HPDE6-E6E7 (cell line): ENCODE results near the gene BAZ2B.

Experiments used
- DNase-seq: peaks from one replicate; pipeline ENCODE4 v3.0.0; 2011; ENCODE audit warnings: missing footprints; ENCODE audit errors: extremely low spot score

Gene BAZ2B

DNA sequence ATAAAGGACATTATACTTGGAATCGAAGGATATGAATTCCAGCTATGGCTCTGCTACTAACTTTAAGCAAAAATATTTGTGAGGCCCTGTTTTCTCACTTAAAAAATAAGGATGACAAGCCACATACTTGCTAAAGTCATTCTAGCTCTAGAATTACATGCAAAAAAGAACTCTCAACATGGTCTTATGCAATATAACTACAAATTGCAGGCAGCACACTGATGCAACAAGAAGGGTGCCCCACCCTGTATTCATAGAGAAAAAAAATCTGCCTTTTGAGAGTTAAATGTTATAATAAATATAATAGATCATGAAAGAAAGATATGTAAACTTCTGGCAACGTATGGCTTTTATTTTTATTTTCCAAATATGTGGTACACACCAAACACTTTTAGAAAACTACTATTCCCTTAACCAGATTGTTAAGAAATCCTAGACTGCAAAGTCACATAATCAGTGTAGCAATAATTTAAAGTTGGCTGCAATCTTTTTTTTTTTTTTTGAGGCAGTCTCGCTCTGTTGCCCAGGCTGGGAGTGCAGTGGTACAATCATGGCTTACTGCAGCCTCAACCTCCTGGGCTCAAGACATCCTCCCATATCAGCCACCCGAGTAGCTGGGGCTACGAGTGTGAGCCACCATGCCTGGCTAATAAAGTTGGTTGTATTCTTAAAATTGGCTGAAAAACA lies 289.6 kb downstream of the BAZ2B start:
- no peak for DNase-seq

DNA sequence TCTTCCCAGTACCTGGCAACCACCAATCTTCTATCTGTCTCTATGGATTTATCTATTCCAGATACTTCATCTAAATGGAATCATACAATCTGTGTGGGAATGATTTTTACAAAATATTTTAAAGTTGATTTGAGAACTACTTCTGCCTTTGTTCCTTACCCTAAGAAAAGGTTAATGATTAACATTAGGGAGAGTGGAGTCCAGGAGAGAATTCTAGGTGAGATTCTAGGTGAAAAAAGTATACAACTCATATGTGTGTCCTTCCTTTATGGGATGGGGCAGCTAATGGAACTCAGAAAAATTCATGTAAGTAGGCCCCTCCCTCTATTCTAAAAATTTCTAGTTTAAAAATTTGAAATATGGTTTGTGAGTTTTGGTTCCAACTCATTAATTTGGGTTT lies 293.9 kb downstream of the BAZ2B start:
- no peak for DNase-seq

DNA sequence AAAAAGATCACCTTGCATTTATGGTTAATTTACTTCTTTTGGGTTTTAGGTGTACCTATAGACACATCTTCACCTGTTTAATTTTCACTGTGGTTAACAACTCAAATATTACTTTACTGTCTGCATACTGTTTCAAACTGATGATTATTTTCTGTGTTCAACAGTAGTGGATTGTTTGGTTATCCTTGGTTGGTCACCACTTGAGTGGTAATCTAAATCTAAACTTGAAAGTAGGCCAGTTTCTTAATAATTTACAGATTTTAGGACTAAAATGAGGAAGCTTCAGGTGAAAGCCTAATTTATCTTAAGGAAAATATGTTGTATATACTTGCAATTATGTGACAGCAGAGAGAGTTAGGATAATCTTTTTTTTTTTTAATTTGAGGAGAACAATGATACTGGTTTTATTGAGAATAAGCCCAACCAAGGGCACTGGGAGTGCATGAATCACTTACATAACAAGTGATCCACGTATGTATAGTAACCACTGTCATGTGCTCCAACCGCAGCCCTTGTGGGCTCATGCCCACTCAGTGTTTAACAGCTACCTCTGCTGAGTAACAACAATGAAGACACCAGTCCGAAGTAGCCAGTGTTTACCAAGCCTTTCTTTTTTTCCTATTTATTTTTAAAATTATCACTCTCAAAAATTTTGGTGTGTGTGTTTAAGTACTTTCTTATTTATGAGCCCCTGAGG lies 298.8 kb downstream of the BAZ2B start:
- DNase-seq, result no peak

DNA sequence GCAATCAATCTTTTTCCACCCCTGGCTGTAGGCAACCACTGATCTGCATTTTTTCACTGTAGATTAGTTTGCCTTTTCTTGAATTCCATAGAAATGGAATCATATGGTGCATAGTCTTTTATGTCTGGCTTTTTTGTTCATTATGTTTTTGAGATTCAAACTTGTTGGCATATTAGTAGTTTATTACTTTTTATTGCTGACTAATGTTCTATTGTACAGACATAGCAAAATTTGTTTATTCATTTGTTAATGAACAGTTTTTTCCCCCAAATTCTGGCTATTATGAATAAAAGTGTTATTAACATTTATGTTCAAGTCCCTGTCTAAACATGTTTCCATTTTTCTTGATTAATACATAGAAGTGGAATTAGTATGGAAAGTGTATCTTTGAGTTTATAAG lies 308.4 kb downstream of the BAZ2B start:
- no peak for DNase-seq

DNA sequence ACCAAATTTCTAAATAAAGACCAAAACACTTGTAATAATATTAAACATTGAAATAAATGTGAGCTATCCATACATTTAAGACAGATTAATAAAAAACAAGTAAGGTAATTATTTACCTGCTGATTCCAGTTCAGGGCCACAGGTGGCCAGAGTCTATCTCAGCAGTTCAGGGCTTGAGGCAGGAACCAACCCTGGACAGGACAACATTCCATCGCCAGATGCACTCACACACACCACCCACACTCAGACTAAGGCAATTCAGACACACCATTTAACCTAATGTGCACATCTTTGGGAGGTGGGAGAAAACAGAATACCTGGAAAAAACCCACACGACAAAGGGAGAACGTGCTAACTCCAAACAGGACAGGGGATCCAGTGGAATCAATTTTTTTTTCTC lies 315.8 kb downstream of the BAZ2B start:
- DNase-seq, result no peak

DNA sequence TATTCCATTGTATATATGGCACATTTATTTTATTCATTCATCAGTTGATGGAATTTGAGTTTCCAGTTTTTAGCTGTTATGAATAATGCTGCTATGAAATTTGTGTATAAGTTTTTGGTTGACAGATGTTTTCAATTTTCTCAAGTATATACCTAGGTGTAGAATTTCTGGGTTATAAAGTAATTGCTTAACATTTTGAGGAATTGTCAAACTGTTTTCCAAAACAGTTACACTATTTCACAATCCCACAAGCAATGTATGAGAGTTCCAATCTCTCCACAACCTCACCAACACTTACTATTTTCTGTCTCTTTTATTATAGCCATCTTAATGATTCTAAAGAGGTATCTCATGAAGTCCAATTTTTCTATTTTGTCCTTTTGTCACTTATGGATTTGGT lies 317.4 kb downstream of the BAZ2B start:
- no peak for DNase-seq

DNA sequence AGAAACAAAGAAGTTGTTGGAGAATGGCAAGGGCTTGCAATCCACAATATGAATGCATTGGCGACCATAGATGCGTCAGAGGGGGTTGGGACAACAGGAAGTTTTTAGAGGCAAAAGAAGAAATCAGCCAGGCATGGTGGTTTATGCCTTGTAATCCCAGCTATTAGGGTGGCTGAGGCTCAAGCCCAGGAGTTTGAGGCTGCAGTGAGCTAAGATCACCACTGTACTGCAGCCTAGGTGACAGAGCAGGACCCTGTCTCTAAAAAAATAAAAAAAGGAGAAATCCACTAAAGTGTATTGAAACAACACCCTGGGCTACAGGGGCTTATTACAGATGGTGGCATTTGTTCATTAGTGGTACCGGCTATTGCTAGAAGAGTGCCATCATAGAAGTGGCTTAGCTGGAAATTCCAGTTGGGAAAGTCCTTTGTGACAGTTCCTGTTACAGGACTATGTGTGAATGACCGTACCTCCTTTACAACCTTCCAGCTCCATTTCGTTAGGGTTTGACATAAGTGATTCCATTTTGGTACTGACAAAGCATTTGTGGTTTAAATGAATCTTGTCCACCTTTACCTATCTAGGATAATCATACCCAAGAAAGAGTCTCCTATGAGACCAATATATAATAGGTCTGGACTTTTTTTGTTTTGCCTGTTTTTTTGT lies 319.2 kb downstream of the BAZ2B start:
- DNase-seq, result no peak

DNA sequence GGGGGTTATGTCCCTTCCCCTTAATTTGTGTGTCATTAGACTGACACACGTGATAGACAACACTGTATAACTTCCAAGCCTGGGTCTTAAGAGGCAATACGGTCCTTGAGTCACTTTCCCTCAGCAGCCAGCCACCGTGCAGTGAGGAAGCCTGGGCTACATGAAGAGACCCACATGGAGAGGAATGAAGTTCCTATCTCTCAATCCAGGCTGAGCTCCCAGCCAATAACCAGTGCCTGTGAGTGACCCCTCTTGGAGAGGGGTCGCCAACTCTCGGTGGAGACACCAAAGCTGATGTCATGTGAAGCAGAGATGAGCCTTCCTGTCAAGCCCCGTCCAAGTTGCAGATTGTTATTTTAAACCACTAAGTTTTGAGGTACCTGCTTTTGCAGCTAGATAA lies 324.2 kb downstream of the BAZ2B start:
- no peak for DNase-seq

DNA sequence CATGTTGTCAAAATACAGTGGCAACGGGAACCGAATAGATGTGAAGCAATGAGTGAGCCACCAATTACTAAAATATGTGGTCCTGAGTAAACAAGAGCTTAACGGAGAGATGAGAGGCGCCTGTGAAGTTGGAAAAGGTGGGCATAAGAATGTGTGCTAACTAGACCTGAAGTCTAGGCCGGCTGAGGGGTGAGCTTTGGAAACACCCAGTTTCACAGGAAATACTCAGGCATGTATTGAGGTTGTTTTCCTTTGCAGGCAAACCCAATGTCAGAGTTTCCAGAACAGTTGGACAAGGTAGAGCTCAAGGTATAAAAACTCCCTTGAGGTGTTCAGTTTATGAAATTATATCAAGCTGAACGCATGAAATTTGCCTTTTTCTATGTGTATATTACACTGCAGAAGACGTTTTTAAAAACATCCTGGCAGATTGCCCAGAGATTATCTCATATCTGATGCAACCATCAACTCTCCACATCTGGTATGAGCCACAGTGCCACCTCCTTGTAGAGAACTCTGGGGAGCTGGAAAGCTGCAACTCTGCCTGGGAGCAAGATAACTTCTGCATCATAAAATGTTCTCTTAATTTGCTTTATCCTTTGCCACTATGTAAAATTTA lies 325.9 kb downstream of the BAZ2B start:
- peak; percentile 47 for DNase-seq

DNA sequence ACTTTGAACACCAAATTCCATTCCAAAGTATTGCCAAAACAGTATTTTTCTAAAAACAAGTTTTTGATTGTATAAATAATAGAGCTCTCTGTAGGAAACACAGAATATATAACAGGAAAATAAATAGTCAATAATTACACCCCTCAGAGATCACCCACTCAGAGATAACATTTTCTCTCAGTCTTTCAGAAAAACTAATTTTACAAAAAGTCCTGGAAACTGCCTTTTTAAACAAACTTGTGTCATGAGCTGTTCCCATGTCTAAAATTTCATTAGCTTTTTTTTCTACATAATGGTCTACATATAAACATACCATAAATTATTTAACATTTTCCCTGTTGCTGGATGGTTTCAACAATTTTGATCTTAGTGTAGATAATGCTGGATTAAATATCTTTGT lies 328.6 kb downstream of the BAZ2B start:
- DNase-seq, result no peak

DNA sequence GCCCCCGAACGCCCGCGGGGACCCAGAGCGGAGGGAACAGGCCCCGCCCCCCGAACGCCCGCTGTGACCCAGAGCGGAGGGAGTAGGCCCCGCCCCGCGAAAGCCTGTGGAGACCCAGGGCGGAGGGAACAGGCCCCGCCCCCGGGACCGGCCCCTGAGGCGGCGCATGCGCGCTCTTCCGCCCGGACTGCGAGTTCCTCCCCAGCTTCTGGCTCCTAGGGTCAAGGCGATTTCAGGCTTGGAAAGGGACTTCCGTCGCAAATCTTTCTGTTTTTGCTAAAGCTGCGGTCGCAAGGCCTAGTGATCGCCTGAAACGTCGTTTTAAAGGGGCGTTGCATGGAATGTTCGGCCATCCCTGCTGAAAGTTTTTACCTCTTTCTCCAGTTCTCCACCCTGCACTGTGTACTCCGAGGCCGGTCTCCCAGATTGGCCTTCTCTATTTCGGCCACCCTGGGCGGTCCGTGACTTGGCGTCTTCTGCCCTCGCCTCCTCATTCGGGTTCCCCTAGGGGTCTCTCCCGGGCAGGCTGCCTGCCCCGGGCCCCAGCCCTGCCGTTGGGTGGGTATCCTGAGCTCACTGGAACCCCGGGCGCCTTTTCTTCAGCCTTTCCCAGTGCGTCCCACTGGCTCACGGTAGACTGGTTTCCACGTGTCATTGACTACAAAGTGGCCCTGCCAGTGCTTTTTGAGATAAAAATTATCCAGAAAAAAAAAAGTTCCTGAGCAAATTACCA lies 329.5 kb downstream of the BAZ2B start:
- peak; percentile 91 for DNase-seq

DNA sequence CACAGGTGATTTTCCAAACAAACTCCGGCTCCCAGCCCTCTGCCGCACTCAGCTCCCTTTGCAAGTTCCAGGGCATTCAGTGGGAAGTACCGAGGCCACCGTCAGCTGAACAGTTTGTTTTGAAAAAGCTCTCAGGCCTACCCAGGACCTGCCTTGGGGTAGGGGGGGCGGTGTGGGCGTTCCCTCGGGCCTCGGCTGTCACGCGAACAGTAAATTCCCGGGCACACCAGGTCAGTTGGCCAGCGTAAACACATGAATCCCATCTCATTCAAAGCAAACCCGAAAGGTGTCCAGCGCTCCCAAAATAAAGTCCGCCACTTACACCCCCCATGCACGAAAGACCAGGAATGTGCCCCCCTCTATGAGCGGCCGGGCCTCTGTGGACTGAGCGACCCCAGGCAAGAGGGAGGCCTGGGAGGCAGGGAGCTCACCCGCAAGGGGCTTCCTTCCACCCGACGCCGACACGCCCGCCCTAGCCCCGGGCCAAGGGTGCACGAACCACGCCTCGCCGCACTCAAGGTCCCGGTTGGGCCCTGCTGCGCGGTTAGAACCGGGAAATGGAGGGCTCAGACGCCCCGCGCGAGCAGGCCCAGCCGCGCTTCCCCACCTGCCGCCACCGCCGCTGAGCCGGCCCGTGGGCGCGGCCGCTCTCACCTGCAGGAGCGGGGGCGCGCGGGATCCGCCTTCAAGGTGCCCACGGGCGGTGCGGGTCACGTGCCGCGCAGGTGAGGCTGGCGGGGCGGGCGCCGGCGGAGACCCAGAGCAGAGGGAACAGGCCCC lies 330.2 kb downstream of the BAZ2B start, which contains the start of gene WDSUB1:
WDSUB1 (minus strand) TSS at position 775 of the 780 bp plus-strand sequence. CDS start 3,634 bp downstream, outside the sequence.
- peak; percentile 33 for DNase-seq

DNA sequence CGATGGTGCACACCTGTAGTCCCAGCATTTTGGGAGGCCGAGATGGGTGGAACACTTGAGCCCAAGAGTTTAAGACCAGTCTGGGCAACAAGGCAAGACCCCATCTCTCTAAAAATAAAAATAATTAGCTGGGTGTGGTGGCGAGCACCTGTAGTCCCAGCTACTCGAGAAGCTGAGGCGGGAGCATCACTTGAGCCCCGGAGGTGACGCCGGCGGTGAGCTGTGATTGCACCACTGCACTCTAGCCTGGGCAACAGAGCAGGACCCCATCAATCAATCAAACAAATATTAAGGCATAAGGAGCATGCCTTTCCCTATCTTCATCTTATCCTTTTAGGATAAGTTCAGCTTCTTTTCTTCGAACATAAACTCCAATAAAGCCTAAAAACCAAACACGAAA lies 330.9 kb downstream of the BAZ2B start:
- no peak for DNase-seq

DNA sequence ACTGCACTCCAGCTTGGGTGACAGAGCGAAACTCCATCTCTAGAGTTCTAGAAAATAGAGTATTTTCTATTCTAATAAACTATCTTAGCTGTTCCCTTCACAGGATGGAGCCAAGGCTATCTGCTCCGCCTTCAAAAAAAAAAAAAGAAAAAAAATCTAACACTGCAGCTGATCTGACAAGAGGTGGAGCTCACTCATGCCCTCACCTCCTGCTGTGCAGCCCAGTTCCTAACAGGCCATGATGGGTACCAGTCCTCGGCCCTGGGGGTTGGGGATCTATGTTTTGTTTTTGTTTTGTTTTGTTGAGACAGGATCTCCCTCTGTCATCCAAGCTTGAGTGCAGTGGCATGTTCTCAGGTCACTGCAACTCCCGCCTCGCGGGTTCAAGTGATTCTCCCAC lies 332.8 kb downstream of the BAZ2B start:
- no peak for DNase-seq

DNA sequence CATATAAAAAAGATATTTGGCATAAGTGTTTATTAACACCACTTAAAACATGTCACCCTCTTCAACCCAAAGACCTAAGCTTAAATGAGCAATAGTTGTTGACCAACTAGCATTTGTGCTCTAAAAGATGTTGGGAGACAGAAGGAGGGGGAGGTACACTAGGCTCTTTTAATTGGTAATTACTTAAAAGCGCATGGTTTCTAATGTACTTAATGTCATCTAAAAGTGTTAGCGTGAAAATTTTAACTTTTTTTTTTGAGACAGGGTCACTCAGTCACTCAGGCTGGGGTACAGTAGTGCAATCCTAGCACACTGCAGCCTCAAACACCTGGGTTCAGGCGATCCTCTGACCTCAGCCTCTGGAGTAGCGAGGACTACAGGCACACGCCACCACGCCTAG lies 335.3 kb downstream of the BAZ2B start:
- DNase-seq, result no peak

DNA sequence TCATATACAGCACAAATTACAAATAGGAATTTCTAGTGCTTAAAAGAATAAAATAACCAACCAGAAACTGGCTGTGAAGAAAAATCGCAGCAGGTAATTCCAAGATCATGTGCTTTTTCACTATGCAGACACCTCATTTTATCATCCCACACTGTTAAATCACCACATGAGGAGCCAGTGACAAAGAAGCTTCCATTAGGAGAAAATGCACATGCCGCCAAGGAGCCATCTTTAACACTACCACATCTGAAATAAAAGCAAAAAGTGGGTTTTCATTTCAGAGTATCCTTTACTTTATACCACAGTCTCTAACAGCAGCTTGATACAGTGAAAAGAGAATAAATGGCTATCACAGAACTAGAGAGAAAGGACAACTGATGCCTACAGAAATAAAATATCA lies 336.6 kb downstream of the BAZ2B start:
- DNase-seq, result no peak

DNA sequence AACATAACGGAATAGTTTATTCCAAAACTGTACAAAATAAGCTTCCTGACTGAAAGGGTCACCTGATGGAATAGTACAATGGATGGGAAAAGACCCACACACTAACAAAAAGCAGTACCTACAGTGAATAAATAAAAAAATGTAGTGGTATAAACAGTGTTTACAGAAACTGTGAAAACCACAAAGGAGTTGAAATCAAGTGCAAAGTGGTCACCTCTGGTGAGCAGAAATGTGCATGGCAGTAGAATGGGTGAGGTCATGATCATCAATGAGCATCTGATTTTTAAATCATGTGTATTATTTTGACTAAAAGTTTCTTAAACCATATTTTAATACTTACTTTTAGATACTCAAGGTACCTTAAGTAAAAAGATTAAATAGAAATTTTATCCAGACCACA lies 341.2 kb downstream of the BAZ2B start:
- no peak for DNase-seq

DNA sequence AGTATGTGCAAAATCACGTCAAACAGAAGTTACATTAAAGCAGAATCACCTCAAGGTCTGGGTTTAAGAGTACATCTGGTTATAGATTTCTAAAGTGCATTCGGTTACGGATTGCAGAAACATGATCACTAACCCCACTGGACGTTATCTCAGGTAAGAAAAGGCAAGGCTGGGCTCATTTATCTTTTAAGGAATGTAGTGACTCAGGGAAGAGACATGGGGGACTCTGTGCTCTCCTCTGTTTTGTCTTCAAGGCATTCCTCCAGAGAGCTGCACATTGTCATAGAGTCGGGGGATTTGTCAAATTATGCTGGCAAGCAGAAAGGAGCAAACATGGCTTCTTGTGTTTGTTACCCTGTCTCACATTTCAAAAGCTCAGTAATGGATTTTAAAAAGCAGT lies 344.2 kb downstream of the BAZ2B start:
- DNase-seq, result no peak

DNA sequence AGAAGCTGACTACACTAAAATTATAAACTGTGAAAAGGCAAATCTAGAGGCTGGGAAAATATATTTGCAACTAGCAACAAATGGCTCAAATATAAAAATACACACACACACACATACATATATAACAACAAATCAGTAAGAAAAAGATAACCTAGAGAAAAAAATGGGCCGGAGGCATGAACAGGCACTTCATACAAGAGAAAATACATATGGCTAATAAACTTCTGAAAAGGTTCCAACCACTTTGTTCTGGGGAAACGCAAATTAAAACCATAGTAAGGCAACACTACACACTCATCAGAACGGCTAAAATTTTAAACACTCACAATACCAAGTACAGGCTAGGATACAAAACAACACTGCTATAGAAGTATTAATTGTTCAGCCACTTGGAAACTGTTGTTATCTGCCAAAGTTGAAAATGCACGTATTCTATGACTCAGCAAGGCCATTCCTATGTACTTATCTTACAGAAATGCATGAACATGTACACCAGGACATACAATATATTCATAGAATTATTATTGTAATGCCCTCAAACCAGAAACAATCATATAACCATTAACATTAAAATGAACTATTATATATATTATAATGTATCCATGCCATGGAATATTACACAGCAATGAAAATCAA lies 345.5 kb downstream of the BAZ2B start:
- no peak for DNase-seq
